GM12801 (cell line): ENCODE results near the gene SLC35C1.

Experiments used
- CTCF ChIP-seq: IDR thresholded peaks from one replicate; pipeline ENCODE4 v1.5.1; 2011; ENCODE audit warnings: control low read depth; ENCODE audit not compliant: insufficient read length; ENCODE audit errors: extremely low read depth

The SLC35C1 gene

GRCh38 chr11:45860348-45860747 is 55.4 kb downstream of the SLC35C1 start:
- no peak for TF ChIP-seq CTCF

DNA sequence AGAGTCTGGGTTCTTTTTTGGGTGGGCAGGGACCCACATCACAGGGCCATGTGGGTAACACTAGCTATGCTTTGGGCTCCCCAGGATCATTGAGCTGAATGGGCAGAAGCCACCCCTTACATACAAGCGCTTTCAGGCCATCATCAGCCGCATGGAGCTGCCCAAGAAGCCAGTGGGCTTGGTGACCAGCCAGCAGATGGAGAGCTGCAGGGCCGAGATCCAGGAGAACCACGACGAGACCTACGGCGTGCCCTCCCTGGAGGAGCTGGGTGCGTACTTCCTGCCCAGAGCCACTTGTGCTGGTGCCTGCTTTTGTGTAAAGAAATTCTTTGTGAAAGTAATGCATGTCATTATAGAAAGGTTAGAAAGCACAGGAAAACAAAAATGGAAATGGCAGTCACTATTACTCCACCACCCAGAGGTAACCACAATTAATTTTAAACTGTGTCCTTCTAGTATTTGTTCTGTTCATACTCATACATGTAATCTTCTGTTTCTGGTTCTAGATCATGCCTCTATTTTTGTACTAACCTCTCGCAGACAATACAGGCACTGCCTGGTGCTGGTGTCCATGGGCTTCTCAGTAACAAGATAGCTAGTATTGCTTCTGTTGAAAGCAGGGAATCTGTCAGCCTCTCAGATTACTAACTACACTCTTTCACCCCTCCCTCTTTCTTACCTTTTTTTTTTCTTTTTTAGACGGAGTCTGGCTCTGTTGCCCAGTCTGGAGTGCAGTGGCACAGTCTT is 56.0 kb downstream of the SLC35C1 start:
- no peak for TF ChIP-seq CTCF
